ENCODE results near the gene SH3GL3.

Gene SH3GL3

GRCh38 chr15:83462953-83463433 is 15.9 kb downstream of the SH3GL3 start:
- H3K27me3 Mint-ChIP-seq (ENCODE audit: low read depth), result no peaks in the 10 kb centered on the region
- H3K9me3 Mint-ChIP-seq, result no peaks in the 10 kb centered on the region
- H3K36me3 Mint-ChIP-seq (ENCODE audit: low read depth), result no peaks in the 10 kb centered on the region
- no peak overlapping the region for H3K4me3 Mint-ChIP-seq
- no peaks in the 10 kb centered on the region for H3K4me1 Mint-ChIP-seq
- H3K27ac Mint-ChIP-seq, result no peak overlapping the region
- no peak for TF ChIP-seq CTCF (IDR thresholded peaks at IDR 0.05; ENCODE audit: unreplicated experiment in 3 of 3)

GRCh38 chr15:83470887-83471286 is 23.7 kb downstream of the SH3GL3 start:
- peaks cover 5% of the 10 kb centered on the region for H3K9me3 Mint-ChIP-seq
- no peak overlapping the region for H3K27ac Mint-ChIP-seq
- H3K4me1 Mint-ChIP-seq, result no peaks in the 10 kb centered on the region
- H3K27me3 Mint-ChIP-seq (ENCODE audit: low read depth), result no peaks in the 10 kb centered on the region
- H3K36me3 Mint-ChIP-seq (ENCODE audit: low read depth), result no peaks in the 10 kb centered on the region
- no peak overlapping the region for H3K4me3 Mint-ChIP-seq
- TF ChIP-seq CTCF (IDR thresholded peaks at IDR 0.05; ENCODE audit: unreplicated experiment in 3 of 3), result no peak

GRCh38 chr15:83471307-83471866 is 24.2 kb downstream of the SH3GL3 start:
- H3K36me3 Mint-ChIP-seq (ENCODE audit: low read depth), result no peaks in the 10 kb centered on the region
- no peaks in the 10 kb centered on the region for H3K27me3 Mint-ChIP-seq (ENCODE audit: low read depth)
- no peak overlapping the region for H3K4me3 Mint-ChIP-seq
- H3K9me3 Mint-ChIP-seq, result peaks cover 5% of the 10 kb centered on the region
- H3K27ac Mint-ChIP-seq, result no peak overlapping the region
- no peak for TF ChIP-seq CTCF (IDR thresholded peaks at IDR 0.05; ENCODE audit: unreplicated experiment in 3 of 3)
- no peaks in the 10 kb centered on the region for H3K4me1 Mint-ChIP-seq

GRCh38 chr15:83472151-83472550 is 25.0 kb downstream of the SH3GL3 start:
- H3K4me3 Mint-ChIP-seq, result no peak overlapping the region
- H3K27ac Mint-ChIP-seq, result no peak overlapping the region
- no peaks in the 10 kb centered on the region for H3K36me3 Mint-ChIP-seq (ENCODE audit: low read depth)
- peaks cover 5% of the 10 kb centered on the region for H3K9me3 Mint-ChIP-seq
- no peaks in the 10 kb centered on the region for H3K27me3 Mint-ChIP-seq (ENCODE audit: low read depth)
- H3K4me1 Mint-ChIP-seq, result peaks cover under 1% of the 10 kb centered on the region
- TF ChIP-seq CTCF (IDR thresholded peaks at IDR 0.05; ENCODE audit: unreplicated experiment in 3 of 3), result no peak

- Mint-ChIP-seq H3K27ac (no peak overlapping the region), H3K36me3 (ENCODE audit: low read depth) (no peaks in the 10 kb centered on the region), H3K4me3 (no peak overlapping the region), H3K4me1 (peaks cover 3% of the 10 kb centered on the region), H3K9me3 (peaks cover 5% of the 10 kb centered on the region), H3K27me3 (ENCODE audit: low read depth) (no peaks in the 10 kb centered on the region)
- no peak for TF ChIP-seq CTCF (IDR thresholded peaks at IDR 0.05; ENCODE audit: unreplicated experiment in 3 of 3)
Measured at GRCh38 chr15:83472797-83473196, 25.7 kb downstream of the SH3GL3 start.

GRCh38 chr15:83474578-83474977 is 27.4 kb downstream of the SH3GL3 start:
- Mint-ChIP-seq H3K36me3 (ENCODE audit: low read depth) (no peaks in the 10 kb centered on the region), H3K4me3 (no peak overlapping the region), H3K27me3 (ENCODE audit: low read depth) (no peaks in the 10 kb centered on the region), H3K27ac (no peak overlapping the region), H3K4me1 (peaks cover 3% of the 10 kb centered on the region), H3K9me3 (peaks cover 5% of the 10 kb centered on the region)
- no peak for TF ChIP-seq CTCF (IDR thresholded peaks at IDR 0.05; ENCODE audit: unreplicated experiment in 3 of 3)

Measured in nephron (organoid).